ENCODE data around the gene SPECC1L.

The SPECC1L gene

GRCh38 chr22:24407884-24408283 is 137.3 kb downstream of the SPECC1L start:
- FAIRE-seq (no peak), DNase-seq (ENCODE audit: extremely low spot score, insufficient read length, low read depth) (no peak)

- FAIRE-seq (no peak), DNase-seq (ENCODE audit: extremely low spot score, insufficient read length, low read depth) (no peak)
Measured at GRCh38 chr22:24408630-24409029, 138.0 kb downstream of the SPECC1L start.

DNA sequence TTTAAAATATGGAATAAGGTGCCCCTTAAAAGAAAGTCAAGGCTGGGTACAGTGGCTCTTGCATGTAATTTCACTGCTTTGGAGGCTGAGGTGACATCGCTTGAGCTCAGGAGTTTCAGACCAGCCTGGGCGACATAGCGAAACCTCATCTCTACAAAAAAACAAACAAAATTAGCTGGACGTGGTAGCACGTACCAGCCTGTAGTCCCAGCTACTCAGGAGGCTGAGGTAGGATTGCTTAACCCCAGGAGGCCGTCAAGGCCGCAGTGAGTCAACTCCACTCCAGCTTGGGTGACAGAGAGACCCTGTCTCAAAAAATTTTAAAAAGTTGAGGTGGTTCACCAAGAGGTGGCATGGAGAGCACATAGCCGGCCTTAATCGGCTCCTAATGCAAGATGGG is 139.1 kb downstream of the SPECC1L start:
- DNase-seq (ENCODE audit: extremely low spot score, insufficient read length, low read depth) (no peak), FAIRE-seq (no peak)

GRCh38 chr22:24410110-24410856 is 139.7 kb downstream of the SPECC1L start:
- FAIRE-seq (no peak), DNase-seq (ENCODE audit: extremely low spot score, insufficient read length, low read depth) (no peak)

GRCh38 chr22:24411256-24412004 is 140.8 kb downstream of the SPECC1L start:
- no peak for DNase-seq (ENCODE audit: extremely low spot score, insufficient read length, low read depth)
- no peak for FAIRE-seq

- DNase-seq (ENCODE audit: extremely low spot score, insufficient read length, low read depth) (no peak), FAIRE-seq (no peak)
Measured at GRCh38 chr22:24412274-24412673, 141.6 kb downstream of the SPECC1L start.

- no peak for FAIRE-seq
- DNase-seq (ENCODE audit: extremely low spot score, insufficient read length, low read depth): no peak
Measured at GRCh38 chr22:24413271-24413670, 142.6 kb downstream of the SPECC1L start.

- FAIRE-seq: no peak
Measured at GRCh38 chr22:24413736-24414385, 143.2 kb downstream of the SPECC1L start.

GRCh38 chr22:24414523-24414922 is 143.9 kb downstream of the SPECC1L start:
- FAIRE-seq: no peak
- no peak for DNase-seq (ENCODE audit: extremely low spot score, insufficient read length, low read depth)

More at GRCh38 chr22:24413736-24414385, 143.2 kb downstream of the SPECC1L start:
- no peak for DNase-seq (ENCODE audit: extremely low spot score, insufficient read length, low read depth)

- DNase-seq (ENCODE audit: extremely low spot score, insufficient read length, low read depth) (no peak), FAIRE-seq (no peak)
Measured at GRCh38 chr22:24414984-24415945, 144.6 kb downstream of the SPECC1L start.

- DNase-seq (ENCODE audit: extremely low spot score, insufficient read length, low read depth) (no peak), FAIRE-seq (no peak)
Measured at GRCh38 chr22:24416095-24416494, 145.5 kb downstream of the SPECC1L start.

GRCh38 chr22:24416611-24417010 is 146.0 kb downstream of the SPECC1L start:
- no peak for FAIRE-seq
- DNase-seq (ENCODE audit: extremely low spot score, insufficient read length, low read depth): no peak

- FAIRE-seq: no peak
- DNase-seq (ENCODE audit: extremely low spot score, insufficient read length, low read depth): no peak
Measured at GRCh38 chr22:24417200-24417599, 146.6 kb downstream of the SPECC1L start.

DNA sequence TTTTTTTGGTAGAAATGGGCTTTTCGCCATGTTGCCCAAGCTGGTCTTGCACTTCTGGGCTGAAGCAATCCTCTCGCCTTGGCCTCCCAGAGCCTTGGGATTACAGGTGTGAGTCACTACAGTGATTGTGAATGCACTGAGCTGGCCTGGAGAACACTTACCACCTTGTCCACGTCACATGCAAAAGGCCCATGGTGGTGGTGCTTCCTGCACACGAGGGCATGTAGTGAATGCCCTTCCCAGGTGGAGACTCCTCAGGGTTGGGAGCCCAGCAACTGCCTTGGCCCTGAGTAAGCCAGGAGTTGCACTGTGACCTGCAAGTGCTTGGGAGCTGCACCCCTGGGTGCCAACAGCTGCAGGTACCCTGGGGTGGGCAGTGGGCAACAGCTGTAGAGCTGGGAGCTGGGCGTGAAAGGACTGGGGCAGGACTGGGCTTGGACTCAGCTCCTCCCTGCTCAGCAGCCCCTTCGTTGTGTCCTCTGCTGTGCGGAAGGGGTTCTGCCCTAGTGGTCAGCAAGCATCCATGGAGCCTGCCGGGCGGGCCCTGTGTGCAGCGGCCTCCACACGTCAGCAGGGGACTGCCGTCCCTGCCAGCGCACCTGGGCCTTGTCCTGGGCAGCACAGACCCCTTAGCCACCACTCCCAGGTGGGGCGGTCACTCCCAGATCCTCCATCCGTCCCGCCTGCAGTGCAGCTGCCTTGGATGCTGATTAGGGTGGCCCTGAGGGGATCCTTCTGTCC is 147.4 kb downstream of the SPECC1L start:
- FAIRE-seq (no peak), DNase-seq (ENCODE audit: extremely low spot score, insufficient read length, low read depth) (no peak)

DNA sequence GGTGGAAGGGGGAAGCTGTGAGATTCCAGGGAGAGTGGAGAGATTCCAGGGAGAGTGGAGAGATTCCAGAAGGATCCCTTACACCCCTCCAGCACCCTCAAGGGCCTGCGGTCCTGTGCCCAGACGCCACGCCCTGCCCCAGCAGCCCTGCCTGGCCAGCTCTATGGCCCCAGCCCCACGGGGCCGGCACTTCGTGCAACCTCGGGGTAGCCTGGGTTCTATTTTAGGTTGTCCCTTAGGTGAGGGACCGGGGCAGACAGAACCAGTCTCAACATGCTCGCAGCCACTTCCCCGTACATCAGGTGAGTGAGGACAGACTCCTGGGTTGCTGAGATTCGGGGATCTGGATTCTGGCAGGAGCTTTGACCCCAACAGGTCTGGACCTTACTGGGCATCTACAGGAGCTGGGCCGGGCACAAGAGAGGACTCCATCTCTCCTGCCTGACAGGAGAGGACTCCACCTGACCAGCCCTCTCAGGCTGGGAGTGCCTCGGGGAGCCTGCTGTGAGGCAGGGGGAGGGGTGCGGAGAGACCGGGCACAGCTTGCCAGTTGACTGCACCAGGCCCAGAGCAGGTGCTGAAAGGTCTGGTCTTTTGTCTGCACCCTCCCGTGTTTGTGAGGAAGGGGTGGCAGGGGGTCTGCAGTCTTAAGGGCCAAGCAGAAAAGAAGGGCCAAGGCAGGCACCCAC is 148.3 kb downstream of the SPECC1L start:
- FAIRE-seq: no peak
- no peak for DNase-seq (ENCODE audit: extremely low spot score, insufficient read length, low read depth)

GRCh38 chr22:24419475-24419850 is 148.8 kb downstream of the SPECC1L start:
- DNase-seq (ENCODE audit: extremely low spot score, insufficient read length, low read depth): no peak
- no peak for FAIRE-seq

GRCh38 chr22:24420072-24420976 is 149.7 kb downstream of the SPECC1L start:
- FAIRE-seq (no peak), DNase-seq (ENCODE audit: extremely low spot score, insufficient read length, low read depth) (no peak)

DNA sequence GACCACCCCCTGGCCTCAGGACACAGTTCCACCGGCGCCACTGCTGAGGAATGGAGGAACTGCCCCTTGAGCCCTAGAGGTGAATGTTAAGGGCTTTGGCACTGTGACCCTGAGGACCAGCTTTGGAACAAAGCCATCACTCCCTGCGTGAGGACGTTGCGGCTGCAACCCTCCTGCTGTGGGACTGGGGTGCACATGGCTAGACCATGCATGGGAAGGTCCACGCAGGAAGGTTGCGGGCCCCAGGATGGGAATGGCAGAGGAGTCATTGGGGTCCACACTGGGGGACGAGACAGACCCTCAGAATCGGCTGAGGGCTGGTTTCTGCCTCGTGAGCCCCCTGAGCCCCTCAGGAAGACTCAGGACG is 150.3 kb downstream of the SPECC1L start:
- no peak for DNase-seq (ENCODE audit: extremely low spot score, insufficient read length, low read depth)
- FAIRE-seq: no peak
